Muscle of arm (tissue), 12 donors: ENCODE measurements around the gene DUSP8. TPM values are rescaled to one million over a fixed set of nuclear protein-coding genes. Genes with fewer than 3 reads are reported as not detected.
"Not testable (repeated sequence)": the region's sequence is repeated elsewhere in the genome, so short reads cannot be mapped to it uniquely, and the experiment has no call there.

ENCODE experiments used
- DNase-seq: peaks from one replicate; pipeline ENCODE4 v3.0.0-alpha.2; 2013
- polyA plus RNA-seq, 12 donors: library from polyadenylated mRNA; unstranded; fragments of 120-200 nt; gene quantifications; one replicate each; pipeline ENCODE4 v1.2.1, GENCODE V29; 2013; ENCODE audit not compliant: insufficient read length in 12 of 12

Gene DUSP8
- polyA plus RNA-seq, 12 donors: 10.2 to 33.0 (median 17.7) TPM; not detected in 1

GRCh38 chr11:1516273-1517067 lies 55.6 kb downstream of the DUSP8 start:
- no peak for DNase-seq

DNA sequence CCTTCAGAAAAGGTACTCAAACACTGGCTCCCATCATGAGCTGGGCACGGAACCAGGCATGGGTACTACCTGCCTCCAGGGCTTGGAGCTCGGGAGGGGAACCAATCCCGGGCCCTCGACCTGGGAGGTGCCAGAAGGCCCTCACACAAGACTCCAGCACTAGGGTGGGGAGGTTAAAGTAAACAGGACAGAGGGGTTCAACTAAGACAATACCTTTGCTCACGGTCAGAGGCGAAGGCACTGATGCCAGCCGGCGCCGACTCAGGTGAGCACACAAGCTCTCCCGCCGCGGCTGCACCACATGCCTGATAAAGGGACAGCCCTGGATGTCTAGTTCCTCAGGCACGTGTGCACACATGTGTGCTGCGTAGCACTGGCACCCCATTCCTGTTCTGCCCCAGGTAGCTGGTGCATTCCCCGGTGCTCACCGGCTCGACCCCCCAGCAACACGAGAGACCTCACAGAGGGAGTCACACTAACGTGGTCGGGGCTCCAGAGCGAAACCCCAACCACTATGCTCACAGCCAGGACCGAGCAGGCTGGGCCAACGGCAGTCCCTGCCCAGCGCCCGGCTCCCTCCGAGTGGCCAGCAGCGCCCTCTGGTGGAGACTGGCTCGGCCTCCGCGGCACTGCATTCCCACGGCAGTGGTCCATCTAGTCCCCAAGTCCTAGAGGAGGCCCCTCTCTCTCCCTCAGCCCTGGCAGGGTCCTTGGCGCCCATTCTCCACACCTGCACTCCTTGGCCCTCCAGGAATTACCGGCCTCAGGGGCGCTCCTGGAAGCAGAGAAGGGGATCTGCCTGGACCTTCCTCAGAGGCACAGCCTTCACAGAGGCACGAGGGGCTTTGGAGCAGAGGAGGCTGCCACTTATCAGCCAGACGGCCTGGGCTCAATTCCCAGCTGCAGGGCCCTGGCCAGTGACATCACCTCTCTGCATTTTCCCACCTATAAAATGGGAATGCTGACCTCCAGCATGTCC lies 56.7 kb downstream of the DUSP8 start:
- DNase-seq: peak; percentile 76

- DNase-seq: peak; percentile 59
Observed at GRCh38 chr11:1514336-1515061, 57.6 kb downstream of the DUSP8 start.

DNA sequence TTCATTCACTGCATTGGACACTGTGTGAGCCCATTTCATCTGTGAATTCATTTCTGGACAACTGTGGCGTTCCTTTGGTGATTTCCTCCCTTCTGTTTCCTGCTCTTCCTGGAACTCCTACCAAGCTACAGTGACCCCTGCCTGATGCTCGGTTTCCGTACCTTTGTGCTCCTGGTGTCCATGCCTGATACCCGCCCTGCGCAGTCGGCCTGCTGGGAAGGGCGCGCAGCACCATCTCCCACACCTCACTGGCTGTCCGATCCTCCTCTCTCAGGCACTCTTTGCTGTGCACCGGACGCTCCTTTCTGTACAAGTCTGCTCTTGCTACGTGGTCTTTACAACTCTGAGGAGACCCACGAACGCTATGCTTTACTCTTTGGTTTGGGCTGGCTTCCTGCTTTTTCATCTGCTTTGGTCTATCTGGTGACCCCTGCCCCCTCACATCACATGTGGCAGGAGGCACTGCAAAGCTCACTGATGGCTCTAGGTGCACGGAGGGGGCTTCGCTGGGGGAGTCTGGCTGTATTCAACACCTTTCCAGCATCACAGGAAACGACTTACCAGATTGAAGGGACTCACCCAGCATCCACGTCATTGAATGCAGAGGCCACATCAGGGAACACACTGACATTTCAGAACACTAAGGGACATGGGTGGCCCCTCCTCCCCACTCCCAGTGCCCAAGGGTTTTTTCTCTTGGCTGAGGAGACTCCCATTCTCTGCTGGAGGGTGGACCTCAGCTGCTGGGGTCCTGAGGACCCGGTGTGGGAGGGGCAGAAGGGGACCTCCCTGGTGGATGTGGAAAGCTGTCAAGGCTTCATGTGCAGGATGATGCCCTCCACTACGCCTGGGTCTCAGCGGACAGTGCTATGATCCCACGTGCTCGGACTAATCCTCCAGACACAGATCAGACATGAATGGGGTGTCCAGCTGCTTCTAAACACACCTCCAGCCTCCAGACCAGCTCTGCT lies 58.5 kb downstream of the DUSP8 start:
- DNase-seq: no peak

DNA sequence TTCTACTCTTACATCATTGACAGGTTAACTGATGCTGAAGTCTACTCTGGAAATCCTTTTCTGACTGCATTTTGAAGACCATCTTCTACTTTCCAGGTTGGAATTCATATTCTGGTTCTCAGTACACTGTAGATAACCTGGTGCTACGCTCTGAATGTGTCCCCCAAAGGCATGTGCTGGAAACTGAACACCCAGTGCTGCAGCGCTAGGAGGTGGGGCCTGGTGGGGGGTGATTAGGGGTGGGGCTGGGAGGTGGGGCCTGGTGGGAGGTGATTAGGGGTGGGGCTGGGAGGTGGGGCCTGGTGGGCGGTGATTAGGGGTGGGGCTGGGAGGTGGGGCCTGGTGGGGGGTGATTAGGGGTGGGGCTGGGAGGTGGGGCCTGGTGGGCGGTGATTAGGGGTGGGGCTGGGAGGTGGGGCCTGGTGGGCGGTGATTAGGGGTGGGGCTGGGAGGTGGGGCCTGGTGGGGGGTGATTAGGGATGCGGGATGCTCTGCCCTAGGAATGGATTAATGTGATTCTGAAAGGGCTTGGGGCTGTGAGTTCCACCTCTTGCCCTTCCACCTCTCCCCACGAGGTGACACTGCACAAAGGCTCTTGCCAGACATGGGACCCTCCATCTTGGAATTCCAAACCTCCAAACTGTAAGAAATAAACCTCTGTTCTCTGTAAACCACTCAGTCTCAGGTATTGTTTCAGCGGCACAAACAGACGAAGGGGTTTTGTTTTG lies 59.4 kb downstream of the DUSP8 start:
- DNase-seq: not testable (repeated sequence)

DNA sequence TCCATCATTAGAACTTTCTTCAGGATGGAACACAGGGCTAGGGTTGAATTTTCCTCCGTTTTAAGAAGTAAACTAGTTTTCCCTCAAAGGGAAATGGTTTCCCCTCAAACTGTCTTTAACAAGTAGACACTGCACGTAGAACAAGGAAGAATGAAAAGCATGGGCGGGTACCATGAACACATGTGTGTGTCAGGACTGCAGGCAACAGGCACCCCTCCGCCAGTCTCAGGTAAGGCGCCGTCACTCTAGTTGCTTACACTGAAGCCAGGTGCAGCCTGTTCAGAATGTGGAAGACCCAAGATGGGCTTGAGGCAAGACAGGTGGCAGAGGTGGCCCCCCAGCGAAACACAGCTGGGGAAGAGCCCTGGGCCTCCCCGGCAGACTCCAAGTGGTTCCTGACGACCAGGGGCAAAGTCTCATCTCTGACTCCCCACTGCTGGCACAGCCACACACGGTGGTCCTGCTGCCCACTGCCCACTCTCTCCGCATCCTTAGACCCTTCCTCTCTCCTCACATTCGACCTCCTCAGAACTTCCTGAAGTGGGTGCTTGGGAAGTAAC lies 60.1 kb downstream of the DUSP8 start:
- no peak for DNase-seq

DNA sequence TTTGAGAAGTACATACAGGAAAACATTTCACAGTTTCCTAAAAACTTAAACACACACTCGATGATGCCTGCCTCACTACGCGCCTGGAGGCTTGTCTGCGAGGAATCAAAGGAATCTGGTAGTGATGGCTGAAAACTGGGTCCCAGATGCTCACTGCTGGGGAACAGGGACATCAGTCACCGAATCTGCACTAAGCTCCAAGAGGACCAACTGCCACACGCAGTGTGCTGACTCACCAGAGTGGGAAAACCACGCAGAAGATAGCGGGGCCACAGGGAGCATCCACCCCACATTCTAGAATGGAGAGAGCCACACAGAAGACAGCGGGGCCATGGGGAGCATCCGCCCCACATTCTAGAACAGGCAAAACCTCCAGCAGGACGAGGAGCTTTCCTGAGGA lies 61.1 kb downstream of the DUSP8 start:
- no peak for DNase-seq

DNA sequence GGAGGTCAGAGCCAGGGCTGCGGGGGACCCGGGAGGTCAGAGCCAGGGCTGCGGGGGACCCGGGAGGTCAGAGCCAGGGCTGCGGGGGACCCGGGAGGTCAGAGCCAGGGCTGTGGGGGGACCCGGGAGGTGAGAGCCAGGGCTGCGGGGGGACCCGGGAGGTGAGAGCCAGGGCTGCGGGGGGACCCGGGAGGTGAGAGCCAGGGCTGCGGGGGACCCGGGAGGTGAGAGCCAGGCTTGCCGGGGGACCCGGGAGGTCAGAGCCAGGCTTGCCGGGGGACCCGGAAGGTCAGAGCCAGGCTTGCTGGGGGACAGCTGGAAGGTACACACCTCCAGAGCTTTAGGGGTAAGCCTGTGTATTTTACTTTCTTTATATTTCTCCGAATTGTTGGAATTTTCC lies 61.7 kb downstream of the DUSP8 start:
- DNase-seq: not testable (repeated sequence)

DNA sequence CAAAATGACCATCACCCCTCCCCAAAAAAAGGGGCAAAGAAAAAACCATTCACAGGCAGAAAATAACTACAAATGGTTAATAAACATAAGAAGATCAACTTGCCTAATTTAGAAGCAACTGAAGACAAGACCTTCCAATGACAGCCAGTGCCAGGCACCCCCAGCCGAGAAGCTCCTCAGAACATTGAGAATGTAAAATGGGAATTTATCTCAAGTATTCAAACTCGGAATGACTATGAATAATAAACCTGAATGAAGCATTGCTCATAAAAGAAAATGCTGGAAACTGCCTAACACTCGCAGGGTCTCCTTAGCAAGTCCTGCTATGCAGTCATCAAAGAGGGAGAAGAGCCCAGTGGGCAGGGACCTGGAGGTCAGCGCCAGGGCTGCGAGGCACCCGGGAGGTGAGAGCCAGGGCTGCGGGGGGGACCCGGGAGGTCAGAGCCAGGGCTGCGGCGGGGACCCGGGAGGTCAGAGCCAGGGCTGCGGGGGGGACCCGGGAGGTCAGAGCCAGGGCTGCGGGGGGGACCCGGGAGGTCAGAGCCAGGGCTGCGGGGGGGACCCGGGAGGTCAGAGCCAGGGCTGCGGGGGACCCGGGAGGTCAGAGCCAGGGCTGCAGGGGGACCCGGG lies 62.3 kb downstream of the DUSP8 start:
- no peak for DNase-seq

GRCh38 chr11:1508986-1509385 lies 63.1 kb downstream of the DUSP8 start:
- DNase-seq: no peak

GRCh38 chr11:1508491-1508891 lies 63.6 kb downstream of the DUSP8 start:
- DNase-seq: no peak

GRCh38 chr11:1507381-1508140 lies 64.5 kb downstream of the DUSP8 start:
- DNase-seq: no peak

DNA sequence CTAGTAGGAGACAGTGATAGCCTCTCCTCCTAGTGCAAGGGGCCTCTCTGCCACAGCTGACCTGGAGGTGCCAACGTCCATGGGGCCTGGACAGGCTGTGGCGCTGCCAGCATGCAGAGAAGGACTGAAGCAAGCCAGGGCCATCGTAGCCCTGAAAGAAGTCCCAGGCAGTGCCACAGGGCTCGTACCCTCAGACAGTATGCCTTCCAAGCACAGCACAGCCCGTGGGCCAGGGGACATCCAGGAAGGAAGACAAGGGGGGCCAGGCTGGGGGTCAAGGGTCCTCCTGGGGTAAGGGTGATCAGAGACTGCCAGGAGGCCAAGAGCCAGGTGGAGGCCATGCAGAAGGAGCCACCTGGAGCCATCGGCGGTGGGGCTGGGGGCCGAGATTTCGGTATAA lies 65.1 kb downstream of the DUSP8 start:
- no peak for DNase-seq

GRCh38 chr11:1505480-1505879 lies 66.6 kb downstream of the DUSP8 start:
- DNase-seq: no peak

GRCh38 chr11:1504581-1505290 lies 67.3 kb downstream of the DUSP8 start:
- no peak for DNase-seq

- no peak for DNase-seq
Observed at GRCh38 chr11:1504138-1504537, 67.9 kb downstream of the DUSP8 start.
